ENCODE results near the gene SIRT1.
A peak's percentile ranks its signal among the peaks of the same experiment; 100 is the strongest.
"Not testable (repeated sequence)": the region's sequence is repeated elsewhere in the genome, so short reads cannot be mapped to it uniquely, and the experiment has no call there.

The SIRT1 gene

DNA sequence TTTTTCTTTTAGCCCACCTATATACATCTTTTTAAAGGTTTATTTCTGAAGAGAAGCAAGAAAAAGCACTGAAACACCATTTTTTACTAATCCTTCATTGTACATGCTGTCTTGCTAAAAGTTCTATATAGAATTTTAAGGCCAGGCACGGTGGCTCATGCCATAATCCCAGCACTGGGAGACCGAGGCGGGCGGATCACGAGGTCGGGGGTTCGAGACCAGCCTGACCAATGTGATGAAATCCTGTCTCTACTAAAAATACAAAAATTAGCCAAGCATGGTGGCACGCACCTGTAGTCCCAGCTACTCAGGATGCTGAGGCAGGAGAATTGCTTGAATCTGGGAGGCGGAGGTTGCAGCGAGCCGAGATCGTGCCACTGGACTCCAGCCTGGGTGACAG, 44.9 kb upstream of the SIRT1 start:
- not testable (repeated sequence) for H3K27ac ChIP-seq (ENCODE audit: low read depth, low read length); H3K23ac ChIP-seq (ENCODE audit: low read length); H3K27me3 ChIP-seq (ENCODE audit: insufficient read depth, low read length, poor library complexity); H3K18ac ChIP-seq (ENCODE audit: low read length); H3K79me2 ChIP-seq (ENCODE audit: control insufficient read depth, insufficient read depth, low read length); H2AK5ac ChIP-seq (ENCODE audit: low read length); H2BK5ac ChIP-seq (ENCODE audit: low read length); H3K36me3 ChIP-seq (ENCODE audit: control insufficient read depth, insufficient read depth, low read length); H3K4me2 ChIP-seq (ENCODE audit: low read length); DNase-seq; H3K79me1 ChIP-seq (ENCODE audit: low read length); H3K4me3 ChIP-seq (ENCODE audit: low read length); H3K9ac ChIP-seq (ENCODE audit: low read length); H3K4ac ChIP-seq (ENCODE audit: low read depth, low read length); H4K8ac ChIP-seq (ENCODE audit: low read depth, low read length); H3K4me1 ChIP-seq (ENCODE audit: control insufficient read depth, low read depth, low read length); H2BK120ac ChIP-seq (ENCODE audit: low read depth, low read length); H4K5ac ChIP-seq (ENCODE audit: low read length); H2BK15ac ChIP-seq (replicated peaks; ENCODE audit: low read depth); H3K56ac ChIP-seq (ENCODE audit: low read length)
- WGBS (ENCODE audit: extremely low coverage, insufficient coverage, low lambda C conversion rate), result no CpG with 5 or more reads among the region's 12 CpGs

DNA sequence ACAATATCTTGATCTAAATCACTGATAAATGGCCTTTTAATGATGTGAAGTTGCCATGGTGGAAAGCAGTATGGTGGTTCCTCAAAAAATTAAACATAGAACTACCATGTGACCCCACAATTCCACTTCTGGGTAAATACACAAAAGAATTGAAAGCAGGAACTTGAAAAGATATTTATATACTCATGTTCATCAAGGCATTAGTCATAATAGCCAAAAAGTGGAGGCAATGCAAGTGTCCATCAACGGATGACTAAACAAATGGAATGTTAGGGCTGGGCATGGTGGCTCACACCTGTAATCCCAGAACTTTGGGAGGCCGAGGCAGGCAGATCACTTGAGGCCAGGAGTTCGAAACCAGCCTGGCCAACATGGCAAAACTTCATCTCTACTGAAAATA, 44.5 kb upstream of the SIRT1 start:
- Histone ChIP-seq H3K79me2 (ENCODE audit: control insufficient read depth, insufficient read depth, low read length) (no peaks in the 10 kb centered on the region), H3K27ac (ENCODE audit: low read depth, low read length) (no peak overlapping the region), H3K18ac (ENCODE audit: low read length) (no peak overlapping the region), H2BK5ac (ENCODE audit: low read length) (no peak overlapping the region), H4K8ac (ENCODE audit: low read depth, low read length) (no peak overlapping the region), H3K79me1 (ENCODE audit: low read length) (no peaks in the 10 kb centered on the region), H3K4me2 (ENCODE audit: low read length) (no peak overlapping the region), H3K4me1 (ENCODE audit: control insufficient read depth, low read depth, low read length) (no peaks in the 10 kb centered on the region), H3K9ac (ENCODE audit: low read length) (no peak overlapping the region), H3K4ac (ENCODE audit: low read depth, low read length) (no peak overlapping the region), H2BK15ac (replicated peaks; ENCODE audit: low read depth) (no peak overlapping the region), H3K23ac (ENCODE audit: low read length) (no peak overlapping the region), H3K4me3 (ENCODE audit: low read length) (no peak overlapping the region), H2BK120ac (ENCODE audit: low read depth, low read length) (no peak overlapping the region), H4K5ac (ENCODE audit: low read length) (no peak overlapping the region), H3K36me3 (ENCODE audit: control insufficient read depth, insufficient read depth, low read length) (no peaks in the 10 kb centered on the region), H2AK5ac (ENCODE audit: low read length) (no peak overlapping the region), H3K27me3 (ENCODE audit: insufficient read depth, low read length, poor library complexity) (no peaks in the 10 kb centered on the region), H3K56ac (ENCODE audit: low read length) (no peak overlapping the region)
- no peak for DNase-seq
- WGBS (ENCODE audit: extremely low coverage, insufficient coverage, low lambda C conversion rate), result no CpG with 5 or more reads among the region's 3 CpGs

DNA sequence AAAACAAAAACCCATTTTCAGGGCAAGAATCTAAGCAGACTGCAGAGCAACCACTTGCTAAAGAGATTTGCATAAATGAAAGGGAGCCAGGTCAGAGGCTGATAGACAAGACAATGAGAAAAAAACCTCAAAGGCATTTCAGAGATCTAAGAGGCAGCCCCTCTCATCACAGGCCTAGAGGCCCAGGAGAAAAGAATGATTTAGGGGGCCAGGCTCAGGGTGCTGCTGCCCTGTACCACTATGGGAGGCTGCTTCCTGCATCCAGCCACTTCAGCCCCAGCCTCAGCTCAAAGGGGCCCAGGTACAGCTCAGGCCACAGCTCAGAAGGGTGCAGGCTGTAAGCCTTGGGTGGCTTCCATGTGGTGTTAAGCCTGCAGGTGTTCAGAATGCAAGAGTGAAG, 42.7 kb upstream of the SIRT1 start:
- Histone ChIP-seq H4K8ac (ENCODE audit: low read depth, low read length) (no peak overlapping the region), H3K4me2 (ENCODE audit: low read length) (no peak overlapping the region), H3K4me3 (ENCODE audit: low read length) (no peak overlapping the region), H2AK5ac (ENCODE audit: low read length) (no peak overlapping the region), H3K79me1 (ENCODE audit: low read length) (no peaks in the 10 kb centered on the region), H3K4ac (ENCODE audit: low read depth, low read length) (no peak overlapping the region), H3K36me3 (ENCODE audit: control insufficient read depth, insufficient read depth, low read length) (no peaks in the 10 kb centered on the region), H3K79me2 (ENCODE audit: control insufficient read depth, insufficient read depth, low read length) (no peaks in the 10 kb centered on the region), H2BK120ac (ENCODE audit: low read depth, low read length) (no peak overlapping the region), H3K9ac (ENCODE audit: low read length) (no peak overlapping the region), H3K23ac (ENCODE audit: low read length) (no peak overlapping the region), H4K5ac (ENCODE audit: low read length) (no peak overlapping the region), H3K27me3 (ENCODE audit: insufficient read depth, low read length, poor library complexity) (no peaks in the 10 kb centered on the region), H2BK5ac (ENCODE audit: low read length) (no peak overlapping the region), H3K27ac (ENCODE audit: low read depth, low read length) (no peak overlapping the region), H3K4me1 (ENCODE audit: control insufficient read depth, low read depth, low read length) (no peaks in the 10 kb centered on the region), H3K56ac (ENCODE audit: low read length) (no peak overlapping the region), H3K18ac (ENCODE audit: low read length) (no peak overlapping the region), H2BK15ac (replicated peaks; ENCODE audit: low read depth) (no peak overlapping the region)
- DNase-seq, result no peak

DNA sequence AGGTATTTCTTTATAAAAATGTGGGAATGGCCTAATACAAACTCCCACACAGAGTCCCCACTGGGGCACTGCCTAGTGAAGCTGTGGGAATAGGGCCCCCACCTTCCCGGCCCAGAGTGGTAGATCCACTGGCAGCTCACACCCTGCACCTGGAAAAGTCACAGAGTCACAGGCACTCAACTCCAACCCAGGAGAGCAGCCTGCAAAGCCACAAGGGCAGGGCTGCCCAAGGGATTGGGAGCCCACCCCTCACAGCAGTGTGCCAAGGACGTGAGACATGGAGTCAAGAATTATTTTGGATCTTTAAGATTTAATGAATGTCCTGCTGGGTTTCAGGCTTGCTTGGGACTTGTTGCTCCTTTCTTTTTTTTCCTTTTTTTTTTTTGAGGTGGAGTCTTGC, 41.2 kb upstream of the SIRT1 start:
- H3K23ac ChIP-seq (ENCODE audit: low read length), result no peak overlapping the region
- H3K27ac ChIP-seq (ENCODE audit: low read depth, low read length), result no peak overlapping the region
- no peak overlapping the region for H4K8ac ChIP-seq (ENCODE audit: low read depth, low read length)
- no peaks in the 10 kb centered on the region for H3K36me3 ChIP-seq (ENCODE audit: control insufficient read depth, insufficient read depth, low read length)
- H3K4ac ChIP-seq (ENCODE audit: low read depth, low read length), result no peak overlapping the region
- no peak overlapping the region for H3K4me3 ChIP-seq (ENCODE audit: low read length)
- no peak overlapping the region for H4K5ac ChIP-seq (ENCODE audit: low read length)
- WGBS (ENCODE audit: extremely low coverage, insufficient coverage, low lambda C conversion rate), result no CpG with 5 or more reads among the region's 2 CpGs
- H3K4me1 ChIP-seq (ENCODE audit: control insufficient read depth, low read depth, low read length), result no peaks in the 10 kb centered on the region
- no peak for DNase-seq
- no peak overlapping the region for H3K4me2 ChIP-seq (ENCODE audit: low read length)
- no peaks in the 10 kb centered on the region for H3K79me1 ChIP-seq (ENCODE audit: low read length)
- no peak overlapping the region for H2BK120ac ChIP-seq (ENCODE audit: low read depth, low read length)
- H3K27me3 ChIP-seq (ENCODE audit: insufficient read depth, low read length, poor library complexity), result no peaks in the 10 kb centered on the region
- no peaks in the 10 kb centered on the region for H3K79me2 ChIP-seq (ENCODE audit: control insufficient read depth, insufficient read depth, low read length)
- H2AK5ac ChIP-seq (ENCODE audit: low read length), result no peak overlapping the region
- H2BK5ac ChIP-seq (ENCODE audit: low read length), result no peak overlapping the region
- H2BK15ac ChIP-seq (replicated peaks; ENCODE audit: low read depth), result no peak overlapping the region
- no peak overlapping the region for H3K18ac ChIP-seq (ENCODE audit: low read length)
- no peak overlapping the region for H3K56ac ChIP-seq (ENCODE audit: low read length)
- H3K9ac ChIP-seq (ENCODE audit: low read length), result no peak overlapping the region

DNA sequence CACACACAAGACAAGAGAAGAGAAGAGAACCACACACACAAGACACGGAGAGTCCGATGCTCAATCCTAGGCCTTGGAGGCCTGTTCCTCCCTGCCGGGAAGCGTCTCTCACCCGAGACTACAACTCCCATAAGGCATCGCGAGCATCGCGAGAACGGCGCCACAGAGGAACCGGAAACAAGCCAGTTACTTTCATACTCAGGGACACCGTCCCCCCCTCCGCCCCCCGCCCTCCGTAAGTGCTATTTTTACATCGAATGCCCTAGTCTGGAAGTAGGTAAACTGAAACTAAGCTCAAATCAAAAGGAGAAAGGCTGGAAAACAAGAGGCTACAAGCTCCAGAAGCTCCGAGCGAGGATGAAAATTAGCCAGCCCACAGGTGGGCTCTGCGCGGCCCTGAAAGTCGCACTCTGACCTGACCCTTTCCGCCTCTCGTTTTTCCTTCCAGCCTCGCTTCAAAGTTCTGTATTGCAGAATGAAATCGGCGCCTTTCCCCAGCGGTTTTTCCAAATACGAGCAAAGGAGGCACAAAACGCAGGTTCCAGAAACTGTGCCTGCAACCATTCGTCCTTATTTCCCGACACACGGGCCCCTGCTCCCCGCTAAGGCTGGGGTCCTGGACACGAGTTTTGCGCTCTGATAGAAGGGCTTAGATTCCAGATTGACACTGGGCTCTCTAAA, 35.0 kb upstream of the SIRT1 start:
- Histone ChIP-seq H2BK5ac (ENCODE audit: low read length) (peak overlapping the region; percentile 5), H2BK120ac (ENCODE audit: low read depth, low read length) (no peak overlapping the region), H2BK15ac (replicated peaks; ENCODE audit: low read depth) (no peak overlapping the region), H3K4me3 (ENCODE audit: low read length) (peak overlapping the region; percentile 79), H3K18ac (ENCODE audit: low read length) (peak overlapping the region; percentile 86), H3K56ac (ENCODE audit: low read length) (peak overlapping the region; percentile 87), H3K79me2 (ENCODE audit: control insufficient read depth, insufficient read depth, low read length) (no peaks in the 10 kb centered on the region), H4K8ac (ENCODE audit: low read depth, low read length) (no peak overlapping the region), H3K27me3 (ENCODE audit: insufficient read depth, low read length, poor library complexity) (no peaks in the 10 kb centered on the region), H3K4me1 (ENCODE audit: control insufficient read depth, low read depth, low read length) (no peaks in the 10 kb centered on the region), H3K9ac (ENCODE audit: low read length) (peak overlapping the region; percentile 78), H3K79me1 (ENCODE audit: low read length) (no peaks in the 10 kb centered on the region), H3K4ac (ENCODE audit: low read depth, low read length) (peak overlapping the region; percentile 98), H2AK5ac (ENCODE audit: low read length) (no peak overlapping the region), H3K4me2 (ENCODE audit: low read length) (peak overlapping the region; percentile 65), H3K27ac (ENCODE audit: low read depth, low read length) (peak overlapping the region; percentile 39), H3K23ac (ENCODE audit: low read length) (no peak overlapping the region), H4K5ac (ENCODE audit: low read length) (no peak overlapping the region), H3K36me3 (ENCODE audit: control insufficient read depth, insufficient read depth, low read length) (no peaks in the 10 kb centered on the region)
- peak; percentile 97 for DNase-seq
- WGBS (ENCODE audit: extremely low coverage, insufficient coverage, low lambda C conversion rate), result no CpG with 5 or more reads among the region's 36 CpGs

DNA sequence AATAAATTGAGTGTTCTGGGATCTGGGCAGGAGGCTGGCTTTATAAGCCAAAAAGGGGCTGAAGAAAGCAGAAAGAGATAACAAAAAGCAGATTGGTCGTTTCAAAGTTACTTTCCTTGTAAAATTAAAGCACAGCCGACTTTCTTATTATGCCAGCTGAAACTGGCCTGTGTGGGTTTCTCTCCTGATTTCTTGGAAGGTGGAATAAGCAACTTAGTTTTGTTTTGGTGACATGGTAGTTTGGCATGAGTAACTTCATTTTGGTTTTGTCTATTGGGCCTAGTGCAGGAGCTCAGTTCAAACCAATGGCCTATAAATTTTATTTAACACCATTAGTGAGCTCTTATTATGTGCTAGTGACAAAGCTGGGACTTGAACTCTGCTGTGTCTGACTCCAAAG, 33.3 kb upstream of the SIRT1 start:
- Histone ChIP-seq H2BK5ac (ENCODE audit: low read length) (no peak overlapping the region), H3K4me2 (ENCODE audit: low read length) (no peak overlapping the region), H3K36me3 (ENCODE audit: control insufficient read depth, insufficient read depth, low read length) (no peaks in the 10 kb centered on the region), H3K9ac (ENCODE audit: low read length) (no peak overlapping the region), H4K5ac (ENCODE audit: low read length) (no peak overlapping the region), H3K4me3 (ENCODE audit: low read length) (no peak overlapping the region), H4K8ac (ENCODE audit: low read depth, low read length) (no peak overlapping the region), H3K4ac (ENCODE audit: low read depth, low read length) (no peak overlapping the region), H3K79me1 (ENCODE audit: low read length) (no peaks in the 10 kb centered on the region), H3K79me2 (ENCODE audit: control insufficient read depth, insufficient read depth, low read length) (no peaks in the 10 kb centered on the region), H2AK5ac (ENCODE audit: low read length) (no peak overlapping the region), H2BK120ac (ENCODE audit: low read depth, low read length) (no peak overlapping the region), H3K27me3 (ENCODE audit: insufficient read depth, low read length, poor library complexity) (no peaks in the 10 kb centered on the region), H3K4me1 (ENCODE audit: control insufficient read depth, low read depth, low read length) (no peaks in the 10 kb centered on the region), H2BK15ac (replicated peaks; ENCODE audit: low read depth) (no peak overlapping the region), H3K23ac (ENCODE audit: low read length) (no peak overlapping the region), H3K56ac (ENCODE audit: low read length) (no peak overlapping the region), H3K18ac (ENCODE audit: low read length) (no peak overlapping the region), H3K27ac (ENCODE audit: low read depth, low read length) (no peak overlapping the region)
- no peak for DNase-seq
- no CpG with 5 or more reads among the region's 2 CpGs for WGBS (ENCODE audit: extremely low coverage, insufficient coverage, low lambda C conversion rate)

All from mesendoderm (in vitro differentiated cells).